GM04503 (cell line): ENCODE results near the gene ACVR2B.

ENCODE experiments used
- DNase-seq: peaks from one replicate; pipeline ENCODE4 v3.0.0-alpha.2; 2012; ENCODE audit warnings: low read depth

ACVR2B gene

GRCh38 chr3:38533285-38533976 lies 79.7 kb downstream of the ACVR2B start:
- no peak for DNase-seq

- no peak for DNase-seq
These were observed 80.5 kb downstream of the ACVR2B start for GRCh38 chr3:38534180-38534579.

- DNase-seq, result no peak
These were observed 80.9 kb downstream of the ACVR2B start for GRCh38 chr3:38534604-38535003.

GRCh38 chr3:38536671-38537070 lies 83.0 kb downstream of the ACVR2B start:
- DNase-seq, result no peak

GRCh38 chr3:38538773-38539353 lies 85.2 kb downstream of the ACVR2B start:
- DNase-seq, result no peak

GRCh38 chr3:38541806-38542205 lies 88.1 kb downstream of the ACVR2B start:
- DNase-seq, result no peak
